ENCODE data around the gene ATG2A.

DNA sequence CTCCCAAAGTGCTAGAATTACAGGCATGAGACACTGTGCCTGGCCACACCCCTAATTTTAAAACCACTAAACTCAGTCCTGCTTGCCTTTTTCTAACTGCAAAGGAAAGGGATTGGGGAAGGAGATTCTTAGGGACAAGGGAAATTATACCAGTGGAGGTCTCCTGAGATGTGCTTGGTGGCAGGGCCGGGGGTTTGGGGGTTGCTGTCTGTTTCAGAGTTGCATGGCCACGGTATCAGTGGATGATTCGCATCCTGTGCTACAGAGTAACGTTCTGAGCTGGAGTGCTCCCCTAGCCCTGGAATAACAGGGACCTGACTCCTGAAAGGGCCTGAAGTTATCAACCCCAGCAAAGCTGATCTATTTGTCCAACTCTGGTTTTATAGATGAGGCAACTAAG, 19.5 kb upstream of the ATG2A start:
- TF ChIP-seq, protein P1, sequence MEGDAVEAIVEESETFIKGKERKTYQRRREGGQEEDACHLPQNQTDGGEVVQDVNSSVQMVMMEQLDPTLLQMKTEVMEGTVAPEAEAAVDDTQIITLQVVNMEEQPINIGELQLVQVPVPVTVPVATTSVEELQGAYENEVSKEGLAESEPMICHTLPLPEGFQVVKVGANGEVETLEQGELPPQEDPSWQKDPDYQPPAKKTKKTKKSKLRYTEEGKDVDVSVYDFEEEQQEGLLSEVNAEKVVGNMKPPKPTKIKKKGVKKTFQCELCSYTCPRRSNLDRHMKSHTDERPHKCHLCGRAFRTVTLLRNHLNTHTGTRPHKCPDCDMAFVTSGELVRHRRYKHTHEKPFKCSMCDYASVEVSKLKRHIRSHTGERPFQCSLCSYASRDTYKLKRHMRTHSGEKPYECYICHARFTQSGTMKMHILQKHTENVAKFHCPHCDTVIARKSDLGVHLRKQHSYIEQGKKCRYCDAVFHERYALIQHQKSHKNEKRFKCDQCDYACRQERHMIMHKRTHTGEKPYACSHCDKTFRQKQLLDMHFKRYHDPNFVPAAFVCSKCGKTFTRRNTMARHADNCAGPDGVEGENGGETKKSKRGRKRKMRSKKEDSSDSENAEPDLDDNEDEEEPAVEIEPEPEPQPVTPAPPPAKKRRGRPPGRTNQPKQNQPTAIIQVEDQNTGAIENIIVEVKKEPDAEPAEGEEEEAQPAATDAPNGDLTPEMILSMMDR (IDR thresholded peaks at IDR 0.05), result no peak
- TF ChIP-seq, protein P2, sequence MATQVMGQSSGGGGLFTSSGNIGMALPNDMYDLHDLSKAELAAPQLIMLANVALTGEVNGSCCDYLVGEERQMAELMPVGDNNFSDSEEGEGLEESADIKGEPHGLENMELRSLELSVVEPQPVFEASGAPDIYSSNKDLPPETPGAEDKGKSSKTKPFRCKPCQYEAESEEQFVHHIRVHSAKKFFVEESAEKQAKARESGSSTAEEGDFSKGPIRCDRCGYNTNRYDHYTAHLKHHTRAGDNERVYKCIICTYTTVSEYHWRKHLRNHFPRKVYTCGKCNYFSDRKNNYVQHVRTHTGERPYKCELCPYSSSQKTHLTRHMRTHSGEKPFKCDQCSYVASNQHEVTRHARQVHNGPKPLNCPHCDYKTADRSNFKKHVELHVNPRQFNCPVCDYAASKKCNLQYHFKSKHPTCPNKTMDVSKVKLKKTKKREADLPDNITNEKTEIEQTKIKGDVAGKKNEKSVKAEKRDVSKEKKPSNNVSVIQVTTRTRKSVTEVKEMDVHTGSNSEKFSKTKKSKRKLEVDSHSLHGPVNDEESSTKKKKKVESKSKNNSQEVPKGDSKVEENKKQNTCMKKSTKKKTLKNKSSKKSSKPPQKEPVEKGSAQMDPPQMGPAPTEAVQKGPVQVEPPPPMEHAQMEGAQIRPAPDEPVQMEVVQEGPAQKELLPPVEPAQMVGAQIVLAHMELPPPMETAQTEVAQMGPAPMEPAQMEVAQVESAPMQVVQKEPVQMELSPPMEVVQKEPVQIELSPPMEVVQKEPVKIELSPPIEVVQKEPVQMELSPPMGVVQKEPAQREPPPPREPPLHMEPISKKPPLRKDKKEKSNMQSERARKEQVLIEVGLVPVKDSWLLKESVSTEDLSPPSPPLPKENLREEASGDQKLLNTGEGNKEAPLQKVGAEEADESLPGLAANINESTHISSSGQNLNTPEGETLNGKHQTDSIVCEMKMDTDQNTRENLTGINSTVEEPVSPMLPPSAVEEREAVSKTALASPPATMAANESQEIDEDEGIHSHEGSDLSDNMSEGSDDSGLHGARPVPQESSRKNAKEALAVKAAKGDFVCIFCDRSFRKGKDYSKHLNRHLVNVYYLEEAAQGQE (IDR thresholded peaks at IDR 0.05; ENCODE audit: insufficient read depth in 1 of 2, low read depth in 2 of 2, low read length in 1 of 2), result no peak
- TF ChIP-seq POLR2AphosphoS5 (IDR thresholded peaks at IDR 0.05; ENCODE audit: low read depth, low read length) (no peak), SIN3A (IDR thresholded peaks at IDR 0.05; ENCODE audit: borderline replicate concordance, insufficient read depth, low read depth, low read length) (no peak), TCF7L2 (IDR thresholded peaks at IDR 0.05; ENCODE audit: low read depth, low read length) (no peak)

Data from Panc1 (cell line).